Panc1 (cell line): ENCODE data around the gene CERS1. TPM values are rescaled to one million over a fixed set of nuclear protein-coding genes. Genes with fewer than 3 reads are reported as not detected.

ENCODE experiments used
- ATAC-seq: fragments of 200-7000 bp; cut with Tn5 transposase; 2 replicates; pipeline ENCODE4 v1.9.1; 2020; ENCODE audit warnings: mild to moderate bottlenecking, moderate library complexity
- BruUV-seq: library from RNA; stranded (reverse); fragments of 400-500 nt; replicated peaks from 2 replicates; lab custom pipeline; 2021; lab: Mats Ljungman, UMichigan
- CTCF ChIA-PET: fragments of 300-600 bp; sonication (Branson Sonifier 250); formaldehyde crosslinking; loops from one replicate; lab custom pipeline; 2022; ENCODE audit warnings: antibody characterized with exemption; lab: Charles Lee
- POLR2A ChIA-PET: fragments of 300-600 bp; sonication (Branson Sonifier 250); formaldehyde crosslinking; loops from one replicate; lab custom pipeline; 2022; ENCODE audit warnings: antibody characterized with exemption; lab: Charles Lee
- DNase-seq: peaks from one replicate; pipeline ENCODE4 v3.0.0-alpha.2; 2010; ENCODE audit warnings: low read depth, low spot score
- H3K27ac ChIP-seq: 2 replicates; pipeline ENCODE4 v1.5.1; 2011; ENCODE audit warnings: mild to moderate bottlenecking, low read length, inconsistent platforms
- H3K27me3 ChIP-seq: fragments of 200-500 bp; sonication (Bioruptor generic); 2 replicates; pipeline ENCODE4 v1.6.0; 2014; ENCODE audit warnings: low read length, inconsistent platforms; ENCODE audit not compliant: control insufficient read depth, insufficient read depth
- H3K36me3 ChIP-seq: fragments of 200-500 bp; sonication (Bioruptor generic); 2 replicates; pipeline ENCODE4 v1.5.1; 2014; ENCODE audit warnings: inconsistent platforms, mild to moderate bottlenecking, low read length, moderate library complexity; ENCODE audit not compliant: control insufficient read depth, insufficient read depth
- H3K4me1 ChIP-seq: 2 replicates; pipeline ENCODE4 v1.5.1; 2011; ENCODE audit warnings: inconsistent platforms, mild to moderate bottlenecking, low read length, moderate library complexity; ENCODE audit not compliant: control insufficient read depth, insufficient read depth
- H3K4me3 ChIP-seq, 2 experiments: 2 replicates each; pipeline ENCODE4 v1.5.1; 2011 to 2012; ENCODE audit warnings: low read depth in 2 of 2, low read length in 2 of 2, mild to moderate bottlenecking in 2 of 2, inconsistent platforms in 1 of 2, moderate library complexity in 1 of 2
- H3K9me3 ChIP-seq: fragments of 200-500 bp; sonication (Bioruptor generic); 2 replicates; pipeline ENCODE4 v1.5.1; 2014; ENCODE audit warnings: low read depth, mild to moderate bottlenecking, inconsistent platforms, low read length, moderate library complexity; ENCODE audit not compliant: control insufficient read depth, insufficient read depth
- CTCF ChIP-seq: fragments of 450-650 bp; IDR thresholded peaks from 2 replicates; pipeline ENCODE4 v1.5.1; 2017; ENCODE audit warnings: mild to moderate bottlenecking
- POLR2AphosphoS5 ChIP-seq: IDR thresholded peaks from 2 replicates; pipeline ENCODE4 v1.6.1; 2012; ENCODE audit warnings: mild to moderate bottlenecking, low read depth, low read length, moderate library complexity
- REST ChIP-seq, 2 experiments: IDR thresholded peaks; 2 replicates each; pipeline ENCODE4 v1.6.1; 2011 to 2012; ENCODE audit warnings: low read depth in 2 of 2, control low read depth in 1 of 2, low read length in 1 of 2, mild to moderate bottlenecking in 1 of 2, moderate library complexity in 1 of 2; ENCODE audit not compliant: insufficient read depth in 1 of 2
- SIN3A ChIP-seq: IDR thresholded peaks from 2 replicates; pipeline ENCODE4 v1.6.1; 2012; ENCODE audit warnings: low read depth, mild to moderate bottlenecking, low read length, moderate library complexity, borderline replicate concordance; ENCODE audit not compliant: insufficient read depth
- TCF7L2 ChIP-seq: IDR thresholded peaks from 2 replicates; pipeline ENCODE4 v1.6.1; 2011; ENCODE audit warnings: mild to moderate bottlenecking, low read depth, low read length, inconsistent platforms
- in situ Hi-C: cut with HindIII; loops from 2 replicates; pipeline ENCODE4 v1.10.0; 2016; ENCODE audit warnings: low sequenced_read_pairs, low pct_unique_long_range_greater_than_20kb
- intact Hi-C: fragments of 100-400 bp; cut with micrococcal nuclease; formaldehyde crosslinking; loops from one replicate; pipeline ENCODE4 v1.10.0; 2022; ENCODE audit not compliant: unreplicated experiment
- total RNA-seq: library from RNA; stranded (reverse); gene quantifications from one replicate; pipeline ENCODE4 v1.2.1, GENCODE V29; 2021; ENCODE audit not compliant: unreplicated experiment

The CERS1 gene
- total RNA-seq, 1 experiment from 2014 or later = 4.5 TPM

- Histone ChIP-seq H3K4me1 (no peaks in the 10 kb centered on the region), H3K9me3 (no peaks in the 10 kb centered on the region), H3K36me3 (no peaks in the 10 kb centered on the region), H3K27ac (no peak overlapping the region), H3K4me3 (no peak overlapping the region), H3K27me3 (no peaks in the 10 kb centered on the region)
- no peak for TF ChIP-seq TCF7L2
- no peak for TF ChIP-seq SIN3A
- no peak for TF ChIP-seq CTCF
- no peak for TF ChIP-seq POLR2AphosphoS5
- DNase-seq (no peak), ATAC-seq (no peak)
- ChIA-PET POLR2A (no interaction called here), CTCF (no interaction called here)
- no TSS peak for BruUV-seq
- intact Hi-C loops (no loop called here), in situ Hi-C loops (no loop called here)
Measured at GRCh38 chr19:18886972-18887371, 9.0 kb downstream of the CERS1 start.

- DNase-seq = no peak
- H3K4me1 ChIP-seq = no peaks in the 10 kb centered on the region
- no peak overlapping the region for H3K4me3 ChIP-seq
- no peaks in the 10 kb centered on the region for H3K9me3 ChIP-seq
- H3K27ac ChIP-seq = no peak overlapping the region
- in situ Hi-C loops (no loop called here), intact Hi-C loops (no loop called here)
- no peaks in the 10 kb centered on the region for H3K27me3 ChIP-seq
- no TSS peak for BruUV-seq
- TF ChIP-seq SIN3A = no peak
- no peak for TF ChIP-seq REST (IDR thresholded peaks at IDR 0.05; ENCODE audit: insufficient read depth in 1 of 2, low read depth in 2 of 2, low read length in 1 of 2)
- POLR2A ChIA-PET = no interaction called here
- CTCF ChIA-PET = no interaction called here
- no peaks in the 10 kb centered on the region for H3K36me3 ChIP-seq
- ATAC-seq = no peak
Measured at GRCh38 chr19:18883526-18884304, 12.2 kb downstream of the CERS1 start.

- Histone ChIP-seq H3K4me3 (no peak overlapping the region), H3K4me1 (no peaks in the 10 kb centered on the region), H3K36me3 (no peaks in the 10 kb centered on the region), H3K9me3 (no peaks in the 10 kb centered on the region), H3K27ac (no peak overlapping the region), H3K27me3 (no peaks in the 10 kb centered on the region)
- POLR2A ChIA-PET = no interaction called here
- no peak for ATAC-seq
- in situ Hi-C loops = no loop called here
- BruUV-seq = no TSS peak
- no peak for TF ChIP-seq POLR2AphosphoS5
- TF ChIP-seq TCF7L2 = no peak
- no peak for TF ChIP-seq SIN3A
- no peak for TF ChIP-seq REST (IDR thresholded peaks at IDR 0.05; ENCODE audit: insufficient read depth in 1 of 2, low read depth in 2 of 2, low read length in 1 of 2)
- CTCF ChIA-PET = interaction anchor here (0.7 kb wide), 1 partner anchor 101 kb away, joined by 3 read pairs; no protein-coding TSS in a partner anchor
- intact Hi-C loops = no loop called here
- DNase-seq = no peak
Measured at GRCh38 chr19:18881491-18881890, 14.5 kb downstream of the CERS1 start.
